ENCODE measurements around the gene AEBP2. TPM values are rescaled to one million over a fixed set of nuclear protein-coding genes. Genes with fewer than 3 reads are reported as not detected.
"Not testable (repeated sequence)": the region's sequence is repeated elsewhere in the genome, so short reads cannot be mapped to it uniquely, and the experiment has no call there.

AEBP2 gene
- polyA plus RNA-seq, 3 donors = 59.1 to 67.9 (median 64.1) TPM

DNA sequence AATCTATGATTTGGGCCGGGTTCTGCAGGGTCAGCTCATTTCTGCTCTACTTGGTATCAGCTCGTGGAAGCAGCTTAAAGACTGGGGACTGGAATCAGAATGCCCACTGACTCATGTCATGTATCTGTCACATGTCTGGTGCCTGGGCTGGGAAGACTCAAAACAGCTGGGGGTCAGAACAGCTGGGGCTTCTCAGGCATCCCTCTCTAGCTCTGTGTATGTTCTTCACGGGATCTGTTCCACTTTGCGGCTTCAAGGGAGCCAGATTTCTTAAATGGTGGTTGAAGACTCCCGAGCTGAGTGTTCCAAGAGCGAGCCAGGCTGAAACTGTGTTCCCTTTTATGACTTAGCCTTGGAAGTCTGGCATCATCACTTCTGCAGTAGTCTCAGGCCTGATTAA lies 11.9 kb downstream of the AEBP2 start:
- DNase-seq (ENCODE audit: low read depth in 3 of 3, low spot score in 2 of 3) = no peak

DNA sequence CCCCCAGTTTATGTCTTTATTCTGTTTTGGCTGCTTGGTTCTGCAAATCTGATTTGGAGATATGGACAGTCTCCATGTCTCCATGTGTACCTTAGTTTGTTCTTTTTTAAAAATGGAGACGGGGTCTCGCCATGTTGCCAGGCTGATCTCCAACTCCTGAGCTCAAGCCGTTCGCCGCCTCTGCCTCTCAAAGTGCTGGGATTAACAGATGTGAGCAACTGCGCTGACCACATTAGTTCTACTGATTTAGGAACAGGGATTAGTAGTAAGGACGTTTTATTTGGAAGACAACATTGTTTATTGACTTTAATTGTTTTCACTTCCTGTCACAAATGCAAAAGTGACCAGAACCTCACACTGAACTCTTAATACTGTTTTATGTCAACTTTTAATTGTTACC lies 14.7 kb downstream of the AEBP2 start:
- no peak for DNase-seq (ENCODE audit: low read depth in 3 of 3, low spot score in 2 of 3)

DNA sequence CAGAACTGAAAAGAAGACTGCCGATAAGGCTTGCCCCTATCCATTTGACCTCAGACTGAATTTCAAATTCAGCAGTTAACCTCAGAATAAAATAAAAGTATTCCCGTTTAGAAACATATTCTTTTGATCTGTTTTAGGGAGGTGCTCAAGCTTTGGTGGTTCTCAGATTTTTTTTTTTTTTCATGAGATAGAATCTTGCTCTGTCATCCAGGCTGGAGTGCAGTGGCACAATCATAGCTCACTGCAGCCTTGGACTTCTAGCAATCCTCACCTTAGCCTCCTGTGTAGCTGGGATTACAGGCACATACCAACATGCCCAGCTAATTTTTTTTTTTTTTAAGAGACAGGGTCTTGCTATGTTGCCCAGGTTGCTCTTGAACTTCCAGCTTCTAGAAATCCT lies 15.5 kb downstream of the AEBP2 start:
- DNase-seq (ENCODE audit: low read depth in 3 of 3, low spot score in 2 of 3) = no peak

DNA sequence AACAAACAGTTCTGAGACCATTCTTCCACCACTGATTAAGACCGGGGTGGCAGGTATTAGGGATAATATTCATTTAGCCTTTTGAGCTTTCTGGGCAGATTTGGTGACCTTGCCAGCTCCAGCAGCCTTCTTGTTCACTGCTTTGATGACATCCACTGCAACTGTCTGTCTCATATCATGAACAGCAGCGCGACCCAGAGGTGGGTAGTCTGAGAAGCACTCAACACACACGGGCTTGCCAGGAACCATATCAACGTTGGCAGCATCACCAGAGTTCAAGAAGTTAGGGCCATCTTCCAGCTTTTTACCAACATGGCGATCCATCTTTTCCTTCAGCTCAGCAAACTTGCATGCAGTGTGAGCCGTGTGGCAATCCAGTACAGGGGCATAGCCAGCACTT lies 16.9 kb downstream of the AEBP2 start:
- DNase-seq (ENCODE audit: low read depth in 3 of 3, low spot score in 2 of 3) = no peak

DNA sequence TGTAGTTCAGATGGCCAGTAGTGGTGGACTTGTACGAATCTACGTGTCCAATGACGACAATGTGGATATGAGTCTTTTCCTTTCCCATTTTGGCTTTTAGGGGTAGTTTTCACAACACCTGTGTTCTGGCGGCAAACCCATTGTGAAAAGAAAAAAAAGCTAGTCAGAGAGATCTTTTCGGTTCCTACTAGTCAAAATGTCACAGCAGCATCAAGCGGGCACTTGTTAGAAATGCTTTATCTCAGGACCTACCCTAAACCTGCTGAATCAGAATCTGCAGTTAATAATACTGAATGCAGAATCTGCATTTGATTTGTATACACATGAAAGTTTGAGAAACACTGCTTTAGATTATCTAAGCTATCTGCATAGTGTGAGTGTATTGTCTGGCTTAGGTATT lies 18.3 kb downstream of the AEBP2 start:
- DNase-seq (ENCODE audit: low read depth in 3 of 3, low spot score in 2 of 3) = no peak

GRCh38 chr12:19458733-19459132 lies 19.4 kb downstream of the AEBP2 start:
- no peak for DNase-seq (ENCODE audit: low read depth in 3 of 3, low spot score in 2 of 3)

DNA sequence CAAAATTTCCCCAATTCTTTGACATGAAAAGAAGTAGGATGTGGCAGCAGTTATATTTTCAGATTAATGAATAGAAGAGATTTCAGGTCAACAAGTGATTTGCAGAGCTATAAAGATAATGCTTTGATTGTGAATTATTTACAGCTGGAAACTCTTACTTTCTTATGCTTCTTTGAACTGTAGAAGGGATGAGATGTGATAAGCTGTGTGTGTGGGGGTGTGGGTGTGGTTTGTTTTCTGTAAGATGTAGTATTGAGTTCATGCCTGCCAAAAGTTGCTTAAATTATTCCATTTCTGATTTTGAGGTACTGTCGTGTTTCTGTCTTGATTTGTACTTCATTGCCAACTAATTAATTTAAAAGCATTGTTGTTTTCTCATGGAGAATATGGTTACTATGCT lies 22.7 kb downstream of the AEBP2 start:
- DNase-seq (ENCODE audit: low read depth in 3 of 3, low spot score in 2 of 3) = peak in 2 of 3 donors; percentile 30 to 34

GRCh38 chr12:19462406-19462805 lies 23.1 kb downstream of the AEBP2 start:
- DNase-seq (ENCODE audit: low read depth in 3 of 3, low spot score in 2 of 3) = peak in 2 of 3 donors; percentile 32

DNA sequence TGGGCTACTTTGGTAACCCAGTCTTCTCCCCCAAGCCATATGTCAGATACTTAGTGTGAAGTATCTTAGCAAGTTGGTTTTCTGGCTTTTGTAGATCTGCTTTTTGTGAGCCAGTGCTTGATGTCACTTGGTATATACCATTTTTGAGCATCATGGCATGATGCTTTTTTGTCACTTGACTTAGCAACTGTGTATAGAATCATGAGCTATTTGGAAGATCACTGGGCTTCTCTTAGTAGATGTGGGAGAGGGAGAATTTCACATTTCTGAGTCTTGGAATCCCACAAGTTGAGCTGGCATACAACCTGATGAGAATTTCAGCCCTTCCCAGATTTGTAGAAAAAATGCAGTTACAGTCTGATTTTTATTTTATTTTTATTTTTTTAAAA lies 24.9 kb downstream of the AEBP2 start:
- DNase-seq (ENCODE audit: low read depth in 3 of 3, low spot score in 2 of 3) = no peak

- no peak for DNase-seq (ENCODE audit: low read depth in 3 of 3, low spot score in 2 of 3)
Observed at GRCh38 chr12:19465711-19466110, 26.4 kb downstream of the AEBP2 start.

DNA sequence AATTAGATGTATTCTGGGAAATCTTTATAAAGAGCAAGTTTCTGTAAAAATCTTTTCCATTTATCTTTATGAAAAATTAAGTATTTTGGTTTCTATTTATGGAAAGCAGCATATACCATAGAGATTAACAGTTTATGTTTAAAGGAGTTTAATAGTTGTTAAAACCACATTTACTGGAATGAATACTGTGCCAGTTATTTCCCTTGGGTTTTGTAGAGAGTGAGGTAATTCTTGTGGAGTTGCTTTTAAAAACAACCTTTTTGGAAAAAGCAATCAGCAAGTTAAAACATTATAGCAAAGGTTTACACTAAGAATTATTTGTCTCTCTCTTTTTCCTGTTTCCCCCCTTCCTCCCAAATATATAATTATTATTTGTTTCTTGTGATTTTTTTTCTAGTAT lies 34.9 kb downstream of the AEBP2 start:
- DNase-seq (ENCODE audit: low read depth in 3 of 3, low spot score in 2 of 3) = no peak

DNA sequence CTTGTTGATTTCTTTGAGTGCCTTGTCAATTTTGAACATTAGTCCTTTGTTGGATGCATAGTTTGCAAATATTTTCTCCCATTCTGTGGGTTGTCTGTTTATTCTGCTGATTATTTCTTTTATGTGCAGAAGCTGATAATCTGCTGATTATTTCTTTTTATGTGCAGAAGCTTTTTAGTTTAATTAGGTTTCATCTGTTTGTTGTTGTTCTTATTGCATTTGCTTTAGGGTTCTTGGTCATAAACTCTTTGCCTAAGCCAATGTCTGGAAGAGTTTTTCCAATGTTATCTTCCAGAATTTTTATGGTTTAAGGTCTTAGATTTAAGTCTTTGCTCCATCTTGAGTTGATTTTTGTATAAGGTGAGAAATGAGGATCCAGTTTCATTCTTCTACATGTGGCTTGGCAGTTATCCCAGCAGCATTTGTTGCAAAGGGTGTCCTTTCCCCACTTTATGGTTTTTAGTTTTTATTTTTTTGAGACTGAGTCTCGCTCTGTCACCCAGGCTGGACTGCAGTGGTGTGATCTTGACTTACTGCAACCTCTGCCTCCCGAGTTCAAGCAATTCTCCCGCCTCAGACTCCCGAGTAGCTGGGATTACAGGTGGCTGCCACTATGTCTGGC lies 36.7 kb downstream of the AEBP2 start:
- not testable (repeated sequence) for DNase-seq (ENCODE audit: low read depth in 3 of 3, low spot score in 2 of 3)

- no peak for DNase-seq (ENCODE audit: low read depth in 3 of 3, low spot score in 2 of 3)
Observed at GRCh38 chr12:19477071-19477470, 37.8 kb downstream of the AEBP2 start.

GRCh38 chr12:19480459-19480858 lies 41.2 kb downstream of the AEBP2 start:
- DNase-seq (ENCODE audit: low read depth in 3 of 3, low spot score in 2 of 3) = no peak

- no peak for DNase-seq (ENCODE audit: low read depth in 3 of 3, low spot score in 2 of 3)
Observed at GRCh38 chr12:19482036-19482435, 42.7 kb downstream of the AEBP2 start.

- no peak for DNase-seq (ENCODE audit: low read depth in 3 of 3, low spot score in 2 of 3)
Observed at GRCh38 chr12:19482551-19483109, 43.3 kb downstream of the AEBP2 start.

- DNase-seq (ENCODE audit: low read depth in 3 of 3, low spot score in 2 of 3) = no peak
Observed at GRCh38 chr12:19483727-19484126, 44.4 kb downstream of the AEBP2 start.

GRCh38 chr12:19484738-19485137 lies 45.4 kb downstream of the AEBP2 start:
- no peak for DNase-seq (ENCODE audit: low read depth in 3 of 3, low spot score in 2 of 3)

GRCh38 chr12:19485240-19485639 lies 45.9 kb downstream of the AEBP2 start:
- DNase-seq (ENCODE audit: low read depth in 3 of 3, low spot score in 2 of 3) = no peak

DNA sequence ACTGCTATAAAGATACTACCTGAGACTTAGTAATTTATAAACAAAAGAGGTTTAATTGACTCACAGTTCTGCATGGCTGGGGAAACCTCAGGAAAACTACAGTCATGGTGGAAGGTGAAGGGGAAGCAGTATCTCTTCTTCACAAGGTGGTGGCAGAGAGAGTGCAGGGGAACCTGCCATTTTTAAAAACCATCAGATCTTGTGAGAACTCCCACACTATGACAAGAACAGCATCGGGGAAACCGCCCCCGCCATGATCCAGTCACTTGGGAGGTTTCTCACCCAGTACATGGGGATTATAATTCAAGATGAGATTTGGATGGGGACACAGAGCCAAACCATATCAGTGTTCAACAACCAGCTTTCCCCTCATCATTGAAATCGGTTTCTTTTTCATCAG lies 49.9 kb downstream of the AEBP2 start:
- DNase-seq (ENCODE audit: low read depth in 3 of 3, low spot score in 2 of 3) = no peak

GRCh38 chr12:19490908-19491307 lies 51.6 kb downstream of the AEBP2 start:
- no peak for DNase-seq (ENCODE audit: low read depth in 3 of 3, low spot score in 2 of 3)

DNA sequence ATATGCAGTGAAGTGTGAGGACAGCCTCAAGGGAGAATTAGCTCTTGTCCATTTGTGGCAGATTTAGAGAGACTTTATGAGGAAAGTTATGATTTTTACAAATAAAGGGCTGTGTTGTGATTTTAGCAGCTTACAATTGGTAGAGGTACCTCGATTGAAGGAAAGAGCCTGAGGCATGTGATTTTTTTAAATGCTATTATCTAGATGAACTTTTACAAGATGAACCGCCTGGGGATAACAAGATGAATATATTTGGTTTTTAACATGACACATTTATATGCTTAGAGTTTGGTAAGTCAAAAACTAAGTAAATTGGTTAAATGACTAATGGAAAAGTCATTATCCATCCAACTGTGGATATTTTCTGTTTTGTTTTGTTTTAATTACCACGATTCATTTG lies 52.6 kb downstream of the AEBP2 start:
- no peak for DNase-seq (ENCODE audit: low read depth in 3 of 3, low spot score in 2 of 3)

All from right renal cortex interstitium (tissue), 3 donors.